GM23338 (cell line): Measurements from ENCODE around the gene MCM9.

Experiments
- CREB1 ChIP-seq: fragments of 250-450 bp; sonication (Bioruptor Pico); IDR thresholded peaks from 2 replicates; pipeline ENCODE4 v1.5.0; 2020; ENCODE audit warnings: low read depth, mild to moderate bottlenecking, moderate library complexity
- CTCF ChIP-seq, 2 experiments: fragments of 200-600 bp in 1 of 2; sonication (generic) in 1 of 2; conservative IDR thresholded peaks; 2 replicates each; pipeline versions ENCODE4 v1.5.1 to v1.6.1; 2016 to 2017; ENCODE audit warnings: antibody characterized with exemption in 2 of 2, low read depth in 2 of 2, mild to moderate bottlenecking in 2 of 2, moderate library complexity in 1 of 2
- ETS1 ChIP-seq: IDR thresholded peaks from 2 replicates; pipeline ENCODE4 v1.6.1; 2016; ENCODE audit warnings: antibody characterized with exemption
- EZH2 ChIP-seq: fragments of 200-600 bp; sonication (generic); IDR thresholded peaks from one replicate; pipeline ENCODE4 v1.8.0; 2017; ENCODE audit warnings: antibody characterized with exemption, mild to moderate bottlenecking, low read depth; ENCODE audit not compliant: unreplicated experiment
- EZH2phosphoT487 ChIP-seq: fragments of 200-600 bp; sonication (generic); IDR thresholded peaks from one replicate; pipeline ENCODE4 v1.8.1; 2018; ENCODE audit warnings: antibody characterized with exemption; ENCODE audit not compliant: unreplicated experiment
- JUNB ChIP-seq: IDR thresholded peaks from one replicate; pipeline ENCODE4 v1.6.1; 2016; ENCODE audit warnings: antibody characterized with exemption; ENCODE audit not compliant: unreplicated experiment
- POLR2AphosphoS5 ChIP-seq: IDR thresholded peaks from 2 replicates; pipeline ENCODE4 v1.6.1; 2016; ENCODE audit warnings: antibody characterized with exemption, low read depth
- REST ChIP-seq: IDR thresholded peaks from one replicate; pipeline ENCODE4 v1.6.1; 2018; ENCODE audit warnings: antibody characterized with exemption; ENCODE audit not compliant: unreplicated experiment
- ZNF114 ChIP-seq: fragments of 250-450 bp; sonication (Bioruptor Pico); IDR thresholded peaks from 2 replicates; pipeline ENCODE4 v1.5.0; 2020; ENCODE audit warnings: mild to moderate bottlenecking, moderate library complexity
- ZNF331 ChIP-seq: fragments of 250-450 bp; sonication (Bioruptor Pico); IDR thresholded peaks from 2 replicates; pipeline ENCODE4 v1.5.0; 2020; ENCODE audit warnings: low read depth, mild to moderate bottlenecking, moderate library complexity
- ZNF462 ChIP-seq: fragments of 250-450 bp; sonication (Bioruptor Pico); IDR thresholded peaks from 2 replicates; pipeline ENCODE4 v1.5.0; 2020; ENCODE audit warnings: mild to moderate bottlenecking, moderate library complexity

GRCh38 chr6:118782651-118783050 is 152.3 kb downstream of the MCM9 start:
- TF ChIP-seq EZH2 (no peak), REST (no peak), CTCF (conservative IDR thresholded peaks at IDR 0.05; ENCODE audit: low read depth in 2 of 2) (no peak), EZH2phosphoT487 (no peak), POLR2AphosphoS5 (no peak), JUNB (no peak), CREB1 (CRISPR knock-in tag) (no peak), ZNF331 (CRISPR knock-in tag) (no peak), ZNF462 (CRISPR knock-in tag) (no peak), ETS1 (no peak), ZNF114 (no peak)
